ENCODE measurements around the gene CDH22.

CDH22 gene

GRCh38 chr20:46344488-46345162 lies 36.3 kb upstream of the CDH22 start:
- no peak overlapping the region for H3K27ac ChIP-seq

GRCh38 chr20:46343975-46344357 lies 35.7 kb upstream of the CDH22 start:
- no peak for DNase-seq (ENCODE audit: low read depth, low spot score)
- no peak overlapping the region for H3K27ac ChIP-seq

More at GRCh38 chr20:46344488-46345162, 36.3 kb upstream of the CDH22 start:
- DNase-seq (ENCODE audit: low read depth, low spot score): no peak

GRCh38 chr20:46343348-46343974 lies 35.2 kb upstream of the CDH22 start:
- no peak for DNase-seq (ENCODE audit: low read depth, low spot score)

GRCh38 chr20:46342451-46343347 lies 34.4 kb upstream of the CDH22 start:
- DNase-seq (ENCODE audit: low read depth, low spot score): no peak
- no peak overlapping the region for H3K27ac ChIP-seq

More at GRCh38 chr20:46343348-46343974, 35.2 kb upstream of the CDH22 start:
- no peak overlapping the region for H3K27ac ChIP-seq

GRCh38 chr20:46342010-46342378 lies 33.7 kb upstream of the CDH22 start:
- DNase-seq (ENCODE audit: low read depth, low spot score): no peak
- H3K27ac ChIP-seq: no peak overlapping the region

- no peak for DNase-seq (ENCODE audit: low read depth, low spot score)
Observed at GRCh38 chr20:46341074-46342009, 33.0 kb upstream of the CDH22 start.

GRCh38 chr20:46339037-46339436 lies 30.7 kb upstream of the CDH22 start:
- H3K27ac ChIP-seq: no peak overlapping the region
- DNase-seq (ENCODE audit: low read depth, low spot score): no peak

More at GRCh38 chr20:46341074-46342009, 33.0 kb upstream of the CDH22 start:
- H3K27ac ChIP-seq: no peak overlapping the region

GRCh38 chr20:46336735-46337134 lies 28.4 kb upstream of the CDH22 start:
- H3K27ac ChIP-seq: no peak overlapping the region
- no peak for DNase-seq (ENCODE audit: low read depth, low spot score)

GRCh38 chr20:46334303-46334904 lies 26.1 kb upstream of the CDH22 start:
- DNase-seq (ENCODE audit: low read depth, low spot score): no peak
- no peak overlapping the region for H3K27ac ChIP-seq

GRCh38 chr20:46333161-46333991 lies 25.1 kb upstream of the CDH22 start:
- H3K27ac ChIP-seq: no peak overlapping the region
- no peak for DNase-seq (ENCODE audit: low read depth, low spot score)

- no peak for DNase-seq (ENCODE audit: low read depth, low spot score)
Observed at GRCh38 chr20:46332373-46333160, 24.3 kb upstream of the CDH22 start.

GRCh38 chr20:46331611-46332361 lies 23.5 kb upstream of the CDH22 start:
- DNase-seq (ENCODE audit: low read depth, low spot score): no peak
- H3K27ac ChIP-seq: no peak overlapping the region

More at GRCh38 chr20:46332373-46333160, 24.3 kb upstream of the CDH22 start:
- H3K27ac ChIP-seq: no peak overlapping the region

GRCh38 chr20:46330831-46331371 lies 22.6 kb upstream of the CDH22 start:
- no peak for DNase-seq (ENCODE audit: low read depth, low spot score)
- H3K27ac ChIP-seq: no peak overlapping the region

- DNase-seq (ENCODE audit: low read depth, low spot score): no peak
- no peak overlapping the region for H3K27ac ChIP-seq
Observed at GRCh38 chr20:46330072-46330763, 21.9 kb upstream of the CDH22 start.

GRCh38 chr20:46328200-46328882 lies 20.0 kb upstream of the CDH22 start:
- DNase-seq (ENCODE audit: low read depth, low spot score): no peak
- no peak overlapping the region for H3K27ac ChIP-seq

- no peak overlapping the region for H3K27ac ChIP-seq
- no peak for DNase-seq (ENCODE audit: low read depth, low spot score)
Observed at GRCh38 chr20:46327557-46327956, 19.3 kb upstream of the CDH22 start.

Measured in epithelial cell of prostate (primary cell).